BLaER1 treated with 17β-estradiol and CSF1 and Interleukin-3, amounts not matched to agents 10 nM and 100 nM (cell line): ENCODE measurements around the gene MEI1.

Experiments
- H3K27ac ChIP-seq, 11 experiments: shearing (Covaris generic); formaldehyde crosslinking; 2 replicates each; pipeline ENCODE4 v1.8.1; 2022
- H3K27me3 ChIP-seq, 11 experiments: shearing (Covaris generic); formaldehyde crosslinking; 2 replicates each; pipeline ENCODE4 v1.8.1; 2022
- H3K36me3 ChIP-seq, 11 experiments: shearing (Covaris generic); formaldehyde crosslinking; 2 replicates each; pipeline ENCODE4 v1.8.1; 2022
- H3K4me1 ChIP-seq, 10 experiments: shearing (Covaris generic); formaldehyde crosslinking; 2 replicates each; pipeline ENCODE4 v1.8.1; 2022
- H3K4me2 ChIP-seq, 11 experiments: shearing (Covaris generic); formaldehyde crosslinking; 2 replicates each; pipeline ENCODE4 v1.8.1; 2022
- H3K4me3 ChIP-seq, 10 experiments: shearing (Covaris generic); formaldehyde crosslinking; 2 replicates each; pipeline ENCODE4 v1.8.1; 2022
- H3K9ac ChIP-seq, 11 experiments: shearing (Covaris generic); formaldehyde crosslinking; 2 replicates each; pipeline ENCODE4 v1.8.1; 2022
- H3K9me3 ChIP-seq, 11 experiments: shearing (Covaris generic); formaldehyde crosslinking; replicated peaks in 1 of 11; 2 replicates each; pipeline ENCODE4 v1.8.1; 2022
- H4K20me1 ChIP-seq, 11 experiments: shearing (Covaris generic); formaldehyde crosslinking; 2 replicates each; pipeline ENCODE4 v1.8.1; 2022
- Cebpa-rat ChIP-seq, 11 experiments: shearing (Covaris generic); IDR thresholded peaks; 2 replicates each; pipeline ENCODE4 v1.8.1; 2022

The MEI1 gene

DNA sequence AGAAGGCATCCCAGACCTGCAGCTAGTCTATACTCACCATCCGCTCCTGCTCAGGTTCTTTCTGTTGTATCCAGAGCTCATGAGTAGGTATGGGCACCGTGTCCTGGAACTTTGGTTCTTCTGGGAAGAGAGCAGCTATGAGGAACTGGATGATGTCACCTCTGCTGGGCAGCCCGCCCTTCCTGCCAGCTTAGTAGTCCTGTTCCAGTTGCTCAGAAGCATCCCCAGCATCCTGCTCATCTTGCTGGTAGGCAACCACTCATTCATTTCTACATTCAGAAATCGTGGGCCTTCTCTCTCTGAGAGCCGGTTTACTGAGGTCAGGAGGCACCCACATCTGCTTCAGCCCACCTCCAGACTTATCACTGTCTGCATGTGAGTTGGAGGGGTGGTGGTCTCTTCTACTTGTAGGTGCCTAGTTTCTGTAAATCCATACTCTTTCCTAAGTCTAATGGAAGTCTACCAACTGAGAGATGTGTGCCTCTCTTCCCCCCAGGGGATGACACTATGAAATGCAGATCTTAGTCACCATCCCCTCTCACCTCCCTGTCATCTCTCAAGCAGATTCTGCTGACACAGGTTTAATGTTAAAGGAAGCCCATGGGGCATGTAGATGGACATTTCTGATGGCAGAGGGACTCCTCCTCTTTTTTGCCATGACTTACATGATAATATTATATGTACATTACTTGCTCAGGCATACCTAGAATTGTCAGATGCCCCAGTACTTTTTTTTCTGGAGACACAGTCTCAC is 71.6 kb downstream of the MEI1 start:
- Histone ChIP-seq H4K20me1 (no peaks in the 10 kb centered on the region), H3K27ac (peak overlapping the region in 3 of 11 experiments; percentile 13 to 59 (median 53); a peak in 4 of 22 replicates), H3K9ac (peak overlapping the region in 1 of 11 experiments; percentile 25; a peak in 1 of 22 replicates), H3K4me1 (peaks cover 5 to 56% (median 32%) of the 10 kb centered on the region in 10 experiments; a peak in 18 of 20 replicates), H3K9me3 (no peaks in the 10 kb centered on the region), H3K36me3 (no peaks in the 10 kb centered on the region), H3K27me3 (no peaks in the 10 kb centered on the region), H3K4me2 (peak overlapping the region in 5 of 11 experiments; percentile 34 to 72 (median 56); a peak in 9 of 22 replicates), H3K4me3 (no peak overlapping the region)
- no peak for TF ChIP-seq Cebpa-rat (IDR thresholded peaks at IDR 0.05)

DNA sequence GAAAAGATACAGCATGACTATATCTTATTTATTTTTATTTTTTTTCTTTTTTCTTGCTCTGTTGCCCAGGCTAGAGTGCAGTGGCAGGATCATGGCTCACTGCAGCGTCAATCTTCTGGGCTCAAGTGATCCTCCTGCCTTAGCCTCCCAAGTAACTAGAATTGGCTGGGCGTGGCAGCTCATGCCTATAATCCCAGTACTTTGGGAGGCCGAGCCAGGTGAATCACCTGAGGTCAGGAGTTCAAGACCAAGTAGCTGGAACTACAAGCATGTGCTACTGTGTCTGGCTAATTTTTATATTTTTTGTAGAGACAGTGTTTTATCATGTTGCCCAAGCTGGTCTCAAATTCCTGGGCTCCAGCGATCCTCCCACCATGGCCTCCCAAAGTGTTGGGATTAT is 72.9 kb downstream of the MEI1 start:
- Histone ChIP-seq H3K27ac (no peak overlapping the region), H3K9ac (no peak overlapping the region), H3K4me2 (no peak overlapping the region), H3K4me3 (no peak overlapping the region), H3K36me3 (no peaks in the 10 kb centered on the region), H4K20me1 (no peaks in the 10 kb centered on the region), H3K27me3 (no peaks in the 10 kb centered on the region), H3K9me3 (no peaks in the 10 kb centered on the region), H3K4me1 (peaks cover 0 to 56% (median 26%) of the 10 kb centered on the region in 10 experiments; a peak in 15 of 20 replicates)
- no peak for TF ChIP-seq Cebpa-rat (IDR thresholded peaks at IDR 0.05)

DNA sequence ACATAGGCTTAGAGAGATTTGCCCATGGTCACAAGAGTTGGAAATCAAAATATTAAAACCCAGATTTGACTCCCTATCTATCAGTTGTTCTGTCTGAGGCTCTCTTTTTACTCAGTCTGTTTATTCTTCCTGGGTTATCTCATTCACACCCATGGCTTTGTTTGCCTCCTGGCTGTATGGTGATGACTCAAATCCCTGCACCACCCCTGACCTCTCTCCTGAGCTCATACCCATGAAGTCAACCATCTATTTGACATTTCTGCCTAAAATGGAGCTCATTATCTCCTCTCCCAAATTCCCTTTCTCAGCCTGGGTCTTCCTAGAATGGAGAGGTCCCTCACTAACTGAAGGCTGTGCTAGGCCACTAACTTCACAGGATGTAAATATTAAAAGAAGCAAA is 73.3 kb downstream of the MEI1 start:
- Histone ChIP-seq H3K9ac (no peak overlapping the region), H3K36me3 (no peaks in the 10 kb centered on the region), H3K4me3 (no peak overlapping the region), H4K20me1 (no peaks in the 10 kb centered on the region), H3K27ac (no peak overlapping the region), H3K9me3 (no peaks in the 10 kb centered on the region), H3K4me1 (peaks cover 0 to 56% (median 26%) of the 10 kb centered on the region in 10 experiments; a peak in 15 of 20 replicates), H3K4me2 (no peak overlapping the region), H3K27me3 (no peaks in the 10 kb centered on the region)
- no peak for TF ChIP-seq Cebpa-rat (IDR thresholded peaks at IDR 0.05)

DNA sequence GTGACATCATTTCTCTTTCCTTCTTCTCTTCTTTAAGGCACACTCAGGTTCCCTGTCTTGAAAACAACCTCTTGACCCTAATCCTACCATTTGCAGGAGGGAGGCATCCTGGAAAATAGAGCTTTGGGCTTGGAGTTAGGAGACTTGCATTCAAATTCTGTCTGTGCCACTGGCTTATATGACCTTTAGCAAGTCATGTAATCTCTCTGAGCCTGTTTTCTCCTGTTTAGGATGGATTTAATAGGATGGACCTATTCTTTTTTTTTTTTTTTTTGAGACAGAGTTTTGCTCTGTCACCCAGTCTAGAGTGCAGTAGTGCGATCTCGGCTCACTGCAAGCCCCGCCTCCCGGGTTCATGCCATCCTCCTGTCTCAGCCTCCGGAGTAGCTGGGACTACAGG is 76.0 kb downstream of the MEI1 start:
- H3K27ac ChIP-seq: no peak overlapping the region
- H4K20me1 ChIP-seq: no peaks in the 10 kb centered on the region
- H3K36me3 ChIP-seq: no peaks in the 10 kb centered on the region
- H3K9me3 ChIP-seq: no peaks in the 10 kb centered on the region
- no peak for TF ChIP-seq Cebpa-rat (IDR thresholded peaks at IDR 0.05)
- H3K4me2 ChIP-seq: no peak overlapping the region
- H3K27me3 ChIP-seq: no peaks in the 10 kb centered on the region
- H3K9ac ChIP-seq: no peak overlapping the region
- H3K4me3 ChIP-seq: no peak overlapping the region
- peaks cover 8 to 59% (median 39%) of the 10 kb centered on the region in 10 experiments for H3K4me1 ChIP-seq

DNA sequence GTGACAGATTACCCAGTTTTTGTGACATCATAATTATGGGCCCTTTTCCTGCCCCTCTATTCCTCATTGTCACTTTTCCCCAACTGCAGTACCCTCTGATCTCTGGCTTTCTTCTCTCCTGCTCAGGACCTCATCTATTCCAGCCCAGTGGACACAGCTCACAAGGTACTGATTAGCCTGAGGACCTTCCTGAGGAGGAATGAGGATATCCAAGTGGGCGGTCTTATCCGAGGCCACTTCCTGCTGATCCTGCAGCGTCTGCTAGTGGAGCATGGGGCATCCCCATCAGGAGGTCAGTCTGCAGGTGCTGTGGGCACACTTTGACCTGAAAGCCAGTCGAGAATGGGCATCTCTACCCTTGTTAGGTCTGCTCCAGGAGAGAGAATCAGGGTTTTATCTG is 76.7 kb downstream of the MEI1 start:
- no peaks in the 10 kb centered on the region for H3K9me3 ChIP-seq
- H3K36me3 ChIP-seq: no peaks in the 10 kb centered on the region
- H3K9ac ChIP-seq: no peak overlapping the region
- H3K4me2 ChIP-seq: peak overlapping the region in 1 of 11 experiments; percentile 17; a peak in 1 of 22 replicates
- no peak overlapping the region for H3K27ac ChIP-seq
- no peaks in the 10 kb centered on the region for H4K20me1 ChIP-seq
- peaks cover 14 to 59% (median 43%) of the 10 kb centered on the region in 10 experiments for H3K4me1 ChIP-seq
- no peak overlapping the region for H3K4me3 ChIP-seq
- no peaks in the 10 kb centered on the region for H3K27me3 ChIP-seq
- TF ChIP-seq Cebpa-rat (IDR thresholded peaks at IDR 0.05): no peak

DNA sequence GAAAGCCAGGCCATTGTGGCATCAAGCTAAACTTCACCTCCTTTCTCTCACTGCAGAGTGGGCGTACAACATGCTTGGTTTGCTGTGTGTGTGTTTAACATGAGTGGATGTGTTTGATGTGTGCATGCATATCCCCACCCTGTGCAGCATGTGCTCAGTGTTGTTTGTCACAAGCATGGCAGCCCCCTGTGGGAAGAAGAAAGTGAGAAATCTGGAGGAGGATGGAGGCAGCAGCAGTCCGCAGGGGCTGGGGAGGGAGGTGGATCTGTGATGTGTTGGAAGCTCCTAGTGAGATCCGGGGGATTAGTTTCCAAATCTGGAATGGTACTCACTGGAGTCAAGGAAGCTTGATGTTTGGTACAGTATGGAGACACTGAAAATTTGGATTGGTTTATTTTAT is 77.1 kb downstream of the MEI1 start:
- Histone ChIP-seq H3K27ac (peak overlapping the region in 1 of 11 experiments; percentile 89; a peak in 2 of 22 replicates), H3K36me3 (no peaks in the 10 kb centered on the region), H3K4me2 (no peak overlapping the region), H3K4me3 (no peak overlapping the region), H3K27me3 (no peaks in the 10 kb centered on the region), H3K9ac (no peak overlapping the region), H3K4me1 (peaks cover 18 to 59% (median 45%) of the 10 kb centered on the region in 10 experiments), H3K9me3 (no peaks in the 10 kb centered on the region), H4K20me1 (no peaks in the 10 kb centered on the region)
- TF ChIP-seq Cebpa-rat (IDR thresholded peaks at IDR 0.05): no peak

DNA sequence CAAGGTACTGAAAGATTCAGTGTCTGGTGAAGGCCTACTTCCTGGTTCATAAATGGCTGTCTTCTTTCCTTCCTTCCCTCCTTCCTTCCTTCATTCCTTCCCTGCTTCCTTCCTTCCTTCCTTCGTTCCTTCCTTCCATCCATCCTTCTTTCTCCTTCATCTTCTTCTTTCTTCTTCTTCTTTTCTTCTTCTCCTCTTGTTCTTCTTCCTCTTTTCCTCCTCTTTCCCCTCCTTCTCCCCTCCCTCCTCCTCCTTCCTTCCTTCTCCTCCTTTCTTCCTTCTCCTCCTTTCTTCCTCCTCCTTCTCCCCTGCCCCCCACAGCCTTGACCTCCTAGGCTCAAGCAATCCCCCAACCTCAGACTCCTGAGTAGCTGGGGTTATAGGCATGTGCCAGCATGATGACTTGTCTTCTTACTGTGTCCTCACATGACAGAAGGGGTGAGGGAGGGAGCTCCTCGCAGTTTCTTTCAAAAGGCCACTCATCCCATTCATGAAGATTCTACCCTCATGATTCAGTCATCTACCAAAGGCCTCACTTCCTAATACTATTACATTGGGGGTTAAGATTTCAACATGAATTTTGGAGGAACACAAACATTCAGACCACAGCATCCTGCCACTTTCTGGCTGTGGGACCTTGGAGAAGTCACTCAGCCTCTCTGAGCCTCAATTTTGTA is 78.6 kb downstream of the MEI1 start:
- no peak; a peak in 1 of 22 replicates for TF ChIP-seq Cebpa-rat (IDR thresholded peaks at IDR 0.05)
- Histone ChIP-seq H3K9ac (peak overlapping the region in 4 of 11 experiments; percentile 40 to 58 (median 46); a peak in 9 of 22 replicates), H4K20me1 (no peaks in the 10 kb centered on the region), H3K4me3 (no peak overlapping the region), H3K27me3 (no peaks in the 10 kb centered on the region), H3K27ac (peak overlapping the region in 9 of 11 experiments; percentile 13 to 89 (median 67); a peak in 17 of 22 replicates), H3K36me3 (no peaks in the 10 kb centered on the region), H3K4me1 (peaks cover 23 to 70% (median 56%) of the 10 kb centered on the region in 10 experiments), H3K9me3 (no peaks in the 10 kb centered on the region), H3K4me2 (peak overlapping the region in 8 of 11 experiments; percentile 8 to 98 (median 53); a peak in 13 of 22 replicates)

DNA sequence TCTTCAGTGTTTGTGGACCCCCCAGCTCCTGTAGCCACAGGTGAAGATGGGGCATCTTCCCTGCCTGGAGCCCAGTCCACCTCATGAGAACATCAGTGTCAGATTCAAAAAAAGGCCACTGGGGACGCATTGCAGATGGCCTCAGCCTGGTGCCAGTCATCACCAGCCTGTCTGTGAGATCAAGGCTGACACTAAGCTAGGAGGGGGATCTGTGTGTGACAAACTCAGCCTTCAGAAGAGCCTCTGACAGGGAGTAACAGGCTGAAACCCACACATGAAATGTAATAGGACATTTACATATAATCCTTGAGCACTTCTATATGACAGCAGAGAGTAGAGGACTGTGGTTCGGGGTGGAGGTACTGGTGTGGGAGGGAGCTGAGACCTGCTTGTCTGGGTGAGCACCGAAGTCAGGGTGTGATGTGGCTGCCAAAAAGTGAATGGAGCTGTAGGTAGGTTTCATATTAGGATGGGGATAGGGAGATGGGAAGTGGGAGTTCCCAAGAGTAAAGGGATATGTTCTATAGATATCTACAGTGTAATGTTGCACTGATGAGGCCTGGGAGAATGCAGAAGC is 80.7 kb downstream of the MEI1 start:
- H4K20me1 ChIP-seq: no peaks in the 10 kb centered on the region
- H3K4me1 ChIP-seq: peaks cover 23 to 85% (median 57%) of the 10 kb centered on the region in 10 experiments
- TF ChIP-seq Cebpa-rat (IDR thresholded peaks at IDR 0.05): no peak
- no peaks in the 10 kb centered on the region for H3K9me3 ChIP-seq
- H3K4me2 ChIP-seq: peak overlapping the region; percentile 68 to 98 (median 86)
- H3K27ac ChIP-seq: peak overlapping the region; percentile 50 to 89 (median 72); a peak in 20 of 22 replicates
- no peaks in the 10 kb centered on the region for H3K27me3 ChIP-seq
- no peak overlapping the region for H3K4me3 ChIP-seq
- H3K9ac ChIP-seq: peak overlapping the region in 9 of 11 experiments; percentile 52 to 77 (median 64); a peak in 10 of 22 replicates
- H3K36me3 ChIP-seq: peaks cover 0 to 6% (median 0%) of the 10 kb centered on the region in 11 experiments; a peak in 1 of 22 replicates
